ENCODE measurements around the gene TWF2.
A peak's percentile ranks its signal among the peaks of the same experiment; 100 is the strongest.

Gene TWF2

DNA sequence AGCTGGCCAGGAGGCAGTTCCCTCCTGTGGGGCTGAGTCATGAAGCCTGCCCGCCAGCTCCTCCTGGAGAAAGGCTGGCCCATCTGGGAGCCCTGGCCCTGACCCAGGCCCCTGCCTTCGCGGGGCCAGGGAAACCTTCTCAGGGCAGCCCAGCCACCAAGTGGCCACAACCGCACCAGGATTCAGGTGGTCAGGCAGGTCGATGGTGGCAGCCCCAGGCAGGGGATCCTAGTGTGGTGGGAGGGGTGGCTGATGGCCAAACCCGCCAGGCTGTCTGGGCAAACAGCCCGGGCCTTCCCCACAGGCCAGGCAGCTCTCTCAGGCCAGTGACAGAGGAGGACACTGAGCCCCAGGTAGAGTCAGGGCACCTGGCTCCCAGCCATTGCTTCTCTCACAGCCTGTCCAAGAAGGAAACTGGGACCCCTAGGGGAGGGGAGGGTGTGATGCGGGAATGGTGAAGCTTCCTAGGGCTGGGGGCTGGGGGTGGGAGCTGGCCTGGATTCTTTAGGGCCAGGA, 1.2 kb downstream of the TWF2 start:
- no peak for DNase-seq (ENCODE audit: low read depth, low spot score)

GRCh38 chr3:52237006-52237656, 1.8 kb downstream of the TWF2 start:
- DNase-seq (ENCODE audit: low read depth, low spot score): no peak

- no peak for DNase-seq (ENCODE audit: low read depth, low spot score)
These were observed 2.5 kb downstream of the TWF2 start for GRCh38 chr3:52236424-52236886.

GRCh38 chr3:52234516-52235447, 4.2 kb downstream of the TWF2 start:
- no peak for DNase-seq (ENCODE audit: low read depth, low spot score)

- DNase-seq (ENCODE audit: low read depth, low spot score): no peak
These were observed 5.0 kb downstream of the TWF2 start for GRCh38 chr3:52233968-52234367.

- no peak for DNase-seq (ENCODE audit: low read depth, low spot score)
These were observed 5.8 kb downstream of the TWF2 start for GRCh38 chr3:52233108-52233591.

- no peak for DNase-seq (ENCODE audit: low read depth, low spot score)
These were observed 6.5 kb downstream of the TWF2 start for GRCh38 chr3:52232279-52233107.

DNA sequence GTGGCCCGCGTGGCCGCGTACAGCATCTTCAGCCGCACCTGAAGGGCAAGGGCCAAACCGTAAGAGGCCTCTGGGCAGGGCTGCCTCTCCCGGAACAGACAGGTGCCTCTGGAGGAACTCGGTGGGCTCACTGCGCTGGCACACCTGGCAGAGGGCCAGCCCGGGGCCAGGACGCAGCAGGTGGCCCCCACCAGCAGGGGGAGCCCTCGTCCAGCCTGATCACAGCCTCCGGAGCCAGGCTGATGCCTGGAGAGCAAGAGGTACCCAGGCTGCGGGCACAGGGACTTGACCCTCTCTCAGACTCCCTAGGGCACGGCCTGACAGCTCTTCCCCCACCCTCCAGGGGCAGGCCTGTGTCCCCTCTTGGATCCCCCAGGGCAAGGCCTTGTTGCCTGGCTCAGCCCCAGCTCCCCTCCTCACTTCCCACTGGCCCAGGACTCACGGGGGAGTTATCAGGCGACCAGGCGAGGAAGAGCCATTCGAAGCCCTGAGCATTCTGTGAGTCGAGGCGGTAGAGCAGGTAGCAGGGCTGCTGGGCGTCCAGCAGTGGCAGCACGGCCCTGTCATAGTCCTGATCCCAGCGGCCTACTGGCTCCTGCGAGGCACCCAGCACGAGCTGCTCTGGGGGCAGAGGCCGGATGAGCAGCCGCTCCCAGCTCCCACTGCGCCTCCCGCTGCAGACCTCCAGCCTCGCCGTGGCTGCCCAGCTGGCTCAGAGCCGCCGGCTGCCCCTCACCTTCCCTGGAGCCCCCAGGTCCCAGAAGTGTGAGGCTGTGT, 7.3 kb downstream of the TWF2 start:
- DNase-seq (ENCODE audit: low read depth, low spot score): peak; percentile 82

DNA sequence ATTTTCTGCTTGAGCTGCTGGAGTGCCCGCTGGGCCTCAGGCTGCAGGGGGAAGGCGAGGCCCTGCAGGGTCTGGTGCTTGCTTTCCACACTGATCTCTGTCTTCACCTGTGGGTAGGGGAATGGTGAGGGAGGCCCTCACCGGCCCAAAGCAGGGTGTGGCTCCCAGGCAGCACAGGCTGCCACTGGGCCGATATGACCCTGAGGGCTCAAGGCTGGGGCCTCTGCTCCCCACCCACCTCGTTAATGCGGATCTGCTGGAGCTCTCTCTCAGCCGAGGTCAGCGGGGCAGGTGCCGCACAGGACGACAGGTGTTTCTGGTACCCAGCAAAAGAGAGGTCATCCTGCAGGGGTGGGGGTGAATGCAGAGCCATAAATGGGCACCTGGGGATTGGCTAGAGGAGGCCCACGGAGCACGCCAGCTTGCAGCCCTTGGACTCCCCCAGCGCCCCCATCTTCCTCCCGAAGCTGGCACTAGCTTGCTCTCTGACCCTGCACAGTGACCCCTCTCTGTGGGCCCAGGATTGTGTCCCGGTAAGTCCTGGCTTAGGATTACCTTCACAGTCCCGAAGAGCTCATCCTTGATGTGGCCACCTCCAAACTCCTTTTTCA, 8.0 kb downstream of the TWF2 start:
- no peak for DNase-seq (ENCODE audit: low read depth, low spot score)

- DNase-seq (ENCODE audit: low read depth, low spot score): no peak
These were observed 8.5 kb downstream of the TWF2 start for GRCh38 chr3:52230461-52230860.

- DNase-seq (ENCODE audit: low read depth, low spot score): no peak
These were observed 9.3 kb downstream of the TWF2 start for GRCh38 chr3:52229656-52230055.

DNA sequence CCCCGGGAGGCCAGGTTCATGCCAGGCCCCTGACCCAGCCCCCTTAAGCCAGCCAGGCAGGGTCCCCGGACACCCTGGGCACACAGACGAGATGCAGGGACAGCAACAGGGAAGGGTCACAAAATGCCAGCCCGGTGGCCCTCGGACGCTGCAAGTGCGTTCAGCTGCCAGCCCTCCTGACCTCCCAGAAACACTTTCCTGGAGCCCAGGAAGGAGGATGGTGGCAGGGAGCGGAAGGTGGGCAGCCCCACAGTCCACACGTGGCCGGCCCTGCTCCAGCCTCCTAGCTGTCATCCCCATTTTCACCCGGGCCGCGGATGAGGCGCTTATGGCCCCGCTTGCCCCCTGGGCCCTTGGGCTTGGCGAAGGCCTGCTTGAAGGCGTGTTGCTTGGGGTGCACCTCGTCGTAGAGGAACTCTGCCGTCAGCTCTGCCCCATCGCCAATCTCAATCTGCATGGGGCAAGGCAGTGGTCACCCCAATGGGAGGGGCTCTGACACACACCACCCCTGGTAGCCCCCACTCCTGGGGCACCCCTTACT, 10.1 kb downstream of the TWF2 start:
- DNase-seq (ENCODE audit: low read depth, low spot score): no peak

GRCh38 chr3:52228266-52228665, 10.7 kb downstream of the TWF2 start:
- no peak for DNase-seq (ENCODE audit: low read depth, low spot score)

- no peak for DNase-seq (ENCODE audit: low read depth, low spot score)
These were observed 11.2 kb downstream of the TWF2 start for GRCh38 chr3:52227766-52228165.

- DNase-seq (ENCODE audit: low read depth, low spot score): no peak
These were observed 11.8 kb downstream of the TWF2 start for GRCh38 chr3:52227117-52227516.

DNA sequence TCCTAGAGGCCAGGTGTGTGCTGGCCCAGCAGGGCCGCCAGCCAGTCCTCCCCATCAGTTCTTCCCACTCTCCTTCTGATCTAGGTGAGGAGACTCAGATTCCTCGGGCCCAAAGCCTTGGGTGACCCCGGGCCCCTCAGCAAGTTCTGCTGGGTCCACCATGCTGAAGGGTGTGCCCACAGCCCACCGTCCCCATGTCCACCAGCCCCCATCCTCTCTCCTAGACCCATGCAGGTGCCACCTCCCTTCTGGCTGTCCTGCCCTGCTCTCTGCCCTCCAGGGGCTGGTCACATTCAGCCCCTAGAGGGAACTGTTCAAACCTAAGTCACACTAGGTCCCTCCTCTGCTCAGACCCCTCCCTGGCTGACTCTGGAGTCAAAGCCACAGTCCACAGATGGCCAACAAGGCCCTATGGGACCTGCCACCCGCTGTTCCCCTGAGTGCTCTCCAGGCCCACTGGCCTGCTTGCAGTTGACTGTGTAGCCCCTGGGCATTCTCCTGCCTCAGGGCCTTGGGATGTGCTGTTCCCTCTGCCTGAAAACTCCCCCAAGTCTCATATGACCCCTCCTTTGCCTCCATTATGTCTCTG, 12.6 kb downstream of the TWF2 start:
- DNase-seq (ENCODE audit: low read depth, low spot score): no peak

GRCh38 chr3:52225452-52226228, 13.3 kb downstream of the TWF2 start, which contains the start of gene TLR9:
TSS of gene TLR9 (minus strand) at chr3:52225645. CDS start at chr3:52225529, 116 bp downstream.
- no peak for DNase-seq (ENCODE audit: low read depth, low spot score)

DNA sequence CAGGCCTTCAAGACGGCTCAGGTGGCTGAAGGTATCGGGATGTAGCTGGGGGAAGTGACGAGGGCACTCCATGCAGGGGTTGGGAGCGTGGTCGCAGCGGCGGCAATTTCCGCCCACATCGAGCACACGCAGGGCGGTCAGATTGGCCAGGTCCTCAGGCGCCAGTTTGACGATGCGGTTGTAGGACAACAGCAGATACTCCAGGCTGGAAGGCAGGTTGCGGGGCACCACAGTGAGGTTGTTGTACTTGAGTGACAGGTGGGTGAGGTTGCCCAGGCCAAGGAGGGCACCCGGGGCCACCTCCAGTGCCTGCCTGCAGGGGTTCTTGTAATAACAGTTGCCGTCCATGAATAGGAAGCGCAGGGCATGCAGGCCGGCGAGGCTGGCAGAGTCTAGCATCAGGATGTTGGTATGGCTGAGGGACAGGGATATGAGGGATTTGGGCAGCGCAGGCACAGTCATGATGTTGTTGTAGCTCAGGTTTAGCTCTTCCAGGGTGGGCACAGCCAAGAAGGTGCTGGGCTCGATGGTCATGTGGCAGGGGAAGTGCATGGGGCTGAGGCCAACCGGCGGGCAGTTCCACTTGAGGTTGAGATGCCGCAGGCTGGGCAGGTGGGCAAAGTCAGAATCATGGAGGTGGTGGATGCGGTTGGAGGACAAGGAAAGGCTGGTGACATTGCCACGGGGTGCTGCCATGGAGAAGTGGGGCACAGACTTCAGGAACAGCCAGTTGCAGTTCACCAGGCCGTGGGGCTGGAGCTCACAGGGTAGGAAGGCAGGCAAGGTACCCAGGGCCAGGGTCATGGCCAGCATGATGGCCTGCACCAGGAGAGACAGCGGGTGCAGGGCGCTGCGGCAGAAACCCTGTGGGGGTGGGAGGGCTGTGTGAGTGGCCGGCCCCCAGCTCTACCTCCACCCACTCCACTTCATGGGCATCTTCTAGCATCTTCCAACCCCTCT, 15.2 kb downstream of the TWF2 start:
- no peak for DNase-seq (ENCODE audit: low read depth, low spot score)

Measured in activated naive CD8-positive, alpha-beta T cell treated with anti-CD3 and anti-CD28 coated beads, Interleukin-2, amount 50 U/mL, for 16 hours (primary cell).